K562 (cell line): Measurements from ENCODE around the gene CCNJL. TPM values are rescaled to one million over a fixed set of nuclear protein-coding genes. Genes with fewer than 3 reads are reported as not detected.

Experiments
- AFF1 ChIP-seq, 2 experiments: fragments of 450-650 bp; IDR thresholded peaks; 2 replicates each; pipeline ENCODE4 v1.6.1; 2018; ENCODE audit warnings: mild to moderate bottlenecking in 2 of 2, low read depth in 1 of 2; ENCODE audit not compliant: partially characterized antibody in 2 of 2
- BRCA1 ChIP-seq, 2 experiments: fragments of 450-650 bp in 1 of 2; sonication (generic) in 1 of 2; formaldehyde crosslinking in 1 of 2; IDR thresholded peaks; 2 replicates each; pipeline versions ENCODE4 v1.5.0 to v1.6.1; 2017 to 2020; ENCODE audit warnings: mild to moderate bottlenecking in 1 of 2, missing genetic modification reagents in 1 of 2
- E2F6 ChIP-seq, 2 experiments: IDR thresholded peaks; 2 replicates each; pipeline ENCODE4 v1.6.1; 2011; ENCODE audit warnings: borderline replicate concordance in 1 of 2, control low read depth in 1 of 2, low read depth in 1 of 2, low read length in 1 of 2, mild to moderate bottlenecking in 1 of 2, mixed read lengths in 1 of 2, moderate library complexity in 1 of 2; ENCODE audit not compliant: insufficient read depth in 1 of 2, insufficient read length in 1 of 2, poor library complexity in 1 of 2, severe bottlenecking in 1 of 2; ENCODE audit errors: extremely low read depth in 1 of 2
- ETV1 ChIP-seq: fragments of 450-650 bp; conservative IDR thresholded peaks from 2 replicates; pipeline ENCODE4 v1.6.1; 2016; ENCODE audit warnings: missing genetic modification characterization, control low read depth, low read depth, missing compliant biosample characterization
- ID3 ChIP-seq, 2 experiments: fragments of 250-450 bp in 1 of 2; fragments of 450-650 bp in 1 of 2; sonication (Bioruptor Pico) in 1 of 2; IDR thresholded peaks; 2 replicates each; pipeline versions ENCODE4 v1.6.1 to v1.8.0; 2016 to 2021; ENCODE audit warnings: mild to moderate bottlenecking in 2 of 2, moderate library complexity in 2 of 2, missing compliant biosample characterization in 1 of 2, missing genetic modification characterization in 1 of 2
- MNT ChIP-seq, 2 experiments: fragments of 450-650 bp; conservative IDR thresholded peaks; 2 replicates each; pipeline ENCODE4 v1.6.1; 2017; ENCODE audit warnings: mild to moderate bottlenecking in 2 of 2, moderate library complexity in 2 of 2
- NCOR1 ChIP-seq: fragments of 450-650 bp; IDR thresholded peaks from 2 replicates; pipeline ENCODE4 v1.6.1; 2016; ENCODE audit warnings: mild to moderate bottlenecking, moderate library complexity
- NFXL1 ChIP-seq: fragments of 450-650 bp; formaldehyde crosslinking; IDR thresholded peaks from 2 replicates; pipeline ENCODE4 v1.4.0; 2021; ENCODE audit warnings: mild to moderate bottlenecking
- SMARCE1 ChIP-seq: fragments of 450-650 bp; IDR thresholded peaks from 2 replicates; pipeline ENCODE4 v1.7.1; 2016; ENCODE audit warnings: mild to moderate bottlenecking
- SP1 ChIP-seq: sonication (generic); formaldehyde crosslinking; IDR thresholded peaks from 2 replicates; pipeline ENCODE4 v1.8.1; 2022; ENCODE audit warnings: mild to moderate bottlenecking, missing genetic modification reagents
- SPI1 ChIP-seq: IDR thresholded peaks from 2 replicates; pipeline ENCODE4 v1.6.1; 2011; ENCODE audit warnings: low read depth, low read length, control low read depth, borderline replicate concordance
- TAL1 ChIP-seq: fragments of 450-650 bp; IDR thresholded peaks from 2 replicates; pipeline ENCODE4 v1.6.1; 2016; ENCODE audit warnings: mild to moderate bottlenecking
- TFAP4 ChIP-seq: sonication (generic); formaldehyde crosslinking; IDR thresholded peaks from 2 replicates; pipeline ENCODE4 v1.8.0; 2022; ENCODE audit warnings: missing genetic modification reagents, mild to moderate bottlenecking, moderate library complexity, borderline replicate concordance
- ZBTB7A ChIP-seq: IDR thresholded peaks from 2 replicates; pipeline ENCODE4 v1.6.1; 2011; ENCODE audit warnings: low read depth, mild to moderate bottlenecking, low read length, moderate library complexity, borderline replicate concordance; ENCODE audit not compliant: control insufficient read depth
- ZNF311 ChIP-seq: fragments of 250-450 bp; sonication (Bioruptor Pico); IDR thresholded peaks from 2 replicates; pipeline ENCODE4 v1.4.0; 2020; ENCODE audit warnings: mild to moderate bottlenecking, moderate library complexity
- ZNF695 ChIP-seq: fragments of 450-650 bp; formaldehyde crosslinking; IDR thresholded peaks from 2 replicates; pipeline ENCODE4 v1.4.0; 2020; ENCODE audit warnings: mild to moderate bottlenecking, moderate library complexity
- polyA plus RNA-seq, 8 experiments: library from polyadenylated mRNA; depleted of rRNA in 4 of 8; stranded (reverse) in 5 of 8; unstranded in 3 of 8; fragments of >200 nt; fragmentation: Nextera tagmentation in 2 of 8; fragmentation: Illumina TruSeq in 1 of 8; extraction: Ambion mirVana in 2 of 8; extraction: Trizol in 1 of 8; gene quantifications; 2 replicates each; pipeline versions ENCODE4 v1.2.1 to v1.2.3, GENCODE V29; 2011 to 2014; ENCODE audit warnings: inconsistent platforms in 1 of 8, missing spikeins in 1 of 8
- total RNA-seq, 7 experiments: library from RNA; depleted of rRNA in 6 of 7; stranded (reverse); fragments of >200 nt in 6 of 7; fragmentation: Illumina TruSeq in 2 of 7; extraction: Trizol in 2 of 7; gene quantifications; 2 replicates each; pipeline versions ENCODE4 v1.2.1 to v1.2.3, GENCODE V29; 2011 to 2021; ENCODE audit warnings: low replicate concordance in 1 of 7

CCNJL gene
- total and polyA plus RNA-seq, 9 of the 15 experiments (the other 6 are each of a cell fraction or from before 2014, with no cell fraction given), result 0.04 TPM; not detected in 8

GRCh38 chr5:160262151-160263074, 50.0 kb downstream of the CCNJL start (continued):
- TF ChIP-seq ID3 (CRISPR knock-in tag; IDR thresholded peaks at IDR 0.05) (no peak), ID3 (tag; IDR thresholded peaks at IDR 0.05) (no peak), SMARCE1 (0 out of 2 replicates have a peak, but pooled peaks have one; percentile 23), ZNF311 (0 out of 2 replicates have a peak, but pooled peaks have one; percentile 34), SP1 (CRISPR knock-in tag) (no peak), MNT (conservative IDR thresholded peaks at IDR 0.05) (peak in 1 of 2 experiments; percentile 44; a peak in 2 of 4 replicates), ETV1 (0 out of 2 replicates have a peak, but pooled peaks have one; percentile 37), E2F6 (IDR thresholded peaks at IDR 0.05; ENCODE audit: borderline replicate concordance in 1 of 2, extremely low read depth in 1 of 2, insufficient read depth in 1 of 2, insufficient read length in 1 of 2, low read depth in 1 of 2, low read length in 1 of 2, poor library complexity in 1 of 2, severe bottlenecking in 1 of 2) (peak in 1 of 2 experiments; percentile 32), AFF1 (IDR thresholded peaks at IDR 0.05; ENCODE audit: low read depth in 1 of 2, partially characterized antibody in 2 of 2) (peak in 1 of 2 experiments; percentile 18), ZBTB7A (peak; percentile 73; the same call in 1 of the 2 replicates), TAL1 (peak; percentile 80), ZNF695 (CRISPR knock-in tag) (no peak), NCOR1 (peak; percentile 83), BRCA1 (IDR thresholded peaks at IDR 0.05) (no peak), BRCA1 (CRISPR knock-in tag; IDR thresholded peaks at IDR 0.05) (no peak), SPI1 (peak; percentile 33; the same call in 1 of the 2 replicates), TFAP4 (peak; percentile 89), NFXL1 (CRISPR knock-in tag) (no peak)
